GM19193 (cell line): ENCODE results near the gene GPR78.

ENCODE experiments used
- POLR2A ChIP-seq: IDR thresholded peaks from 4 replicates; pipeline ENCODE4 v1.6.1; 2011; ENCODE audit not compliant: insufficient read depth, insufficient read length; ENCODE audit errors: extremely low read depth

Gene GPR78

DNA sequence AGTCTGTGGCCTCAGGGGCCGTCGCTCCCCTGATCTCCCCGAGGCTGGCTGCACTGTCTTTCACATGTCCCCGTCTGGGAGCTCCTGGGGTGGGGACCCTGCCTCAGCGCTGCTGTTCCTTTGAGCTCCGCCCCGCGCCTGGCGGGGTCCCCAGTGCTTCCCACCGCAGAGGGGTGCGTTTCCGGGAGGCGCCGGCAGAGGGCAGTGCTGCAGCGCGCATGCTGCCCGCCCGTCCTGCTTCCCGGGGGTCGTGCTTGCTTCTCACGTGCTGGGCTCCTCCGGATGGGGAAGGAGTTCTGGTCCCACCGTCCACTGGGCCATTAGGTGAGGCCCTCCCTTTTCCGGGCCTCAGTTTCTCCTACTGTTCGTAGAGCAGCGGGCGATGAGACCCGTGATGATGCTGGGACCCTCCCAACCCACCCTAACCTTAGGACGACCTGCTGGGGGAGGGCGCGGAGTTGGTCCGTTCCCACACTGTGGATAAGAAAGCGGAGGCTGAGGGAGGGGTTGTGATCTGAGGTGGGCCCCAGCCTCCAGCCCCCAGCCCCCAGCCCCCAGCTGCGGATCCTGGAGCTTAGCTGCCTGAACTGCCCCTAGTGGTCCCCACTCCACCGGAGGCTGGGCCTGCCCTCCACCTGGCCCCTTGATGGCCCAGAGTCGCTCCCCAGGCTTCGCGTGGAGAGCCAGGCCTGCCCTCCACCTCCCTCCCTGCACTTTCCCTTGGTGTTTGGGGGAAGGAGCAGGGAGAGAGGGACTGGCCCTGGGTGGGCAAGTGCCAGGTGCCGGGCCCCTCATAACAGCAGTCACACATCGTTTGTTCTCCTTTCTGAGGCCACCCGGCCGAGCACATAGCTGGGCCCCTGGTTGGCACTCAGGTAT is 27.6 kb downstream of the GPR78 start:
- TF ChIP-seq POLR2A, result no peak

- TF ChIP-seq POLR2A, result no peak
Observed at GRCh38 chr4:8608714-8609391, 28.7 kb downstream of the GPR78 start.

GRCh38 chr4:8609406-8609805 is 29.2 kb downstream of the GPR78 start:
- no peak for TF ChIP-seq POLR2A

DNA sequence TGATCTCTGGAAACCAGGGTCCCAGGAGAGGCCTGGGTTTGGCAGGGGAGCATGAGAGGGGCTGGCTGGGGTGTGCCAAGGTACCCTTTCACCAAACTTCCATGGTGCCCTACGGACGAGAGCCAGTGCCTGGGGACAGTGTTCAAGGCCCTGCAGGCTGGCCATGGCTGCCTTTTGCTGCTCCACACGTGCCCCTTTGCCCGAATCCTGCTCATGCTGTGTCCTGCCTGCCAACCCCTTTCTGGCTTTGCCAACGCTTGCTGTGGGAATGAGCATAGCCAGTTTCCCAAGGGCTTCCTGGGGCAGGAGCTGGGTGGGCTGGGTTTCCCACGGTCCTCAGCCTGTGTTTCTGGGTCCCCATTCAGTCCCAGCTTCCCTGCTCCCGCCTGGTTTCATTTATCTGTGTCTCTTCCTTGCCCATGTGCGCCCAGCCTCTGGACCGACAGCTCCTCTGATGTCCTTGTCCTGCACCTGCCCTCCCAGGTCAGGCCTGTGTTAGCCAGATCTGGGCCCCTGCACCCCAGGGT is 29.7 kb downstream of the GPR78 start:
- TF ChIP-seq POLR2A, result no peak

GRCh38 chr4:8610858-8611616 is 30.8 kb downstream of the GPR78 start:
- TF ChIP-seq POLR2A, result no peak

DNA sequence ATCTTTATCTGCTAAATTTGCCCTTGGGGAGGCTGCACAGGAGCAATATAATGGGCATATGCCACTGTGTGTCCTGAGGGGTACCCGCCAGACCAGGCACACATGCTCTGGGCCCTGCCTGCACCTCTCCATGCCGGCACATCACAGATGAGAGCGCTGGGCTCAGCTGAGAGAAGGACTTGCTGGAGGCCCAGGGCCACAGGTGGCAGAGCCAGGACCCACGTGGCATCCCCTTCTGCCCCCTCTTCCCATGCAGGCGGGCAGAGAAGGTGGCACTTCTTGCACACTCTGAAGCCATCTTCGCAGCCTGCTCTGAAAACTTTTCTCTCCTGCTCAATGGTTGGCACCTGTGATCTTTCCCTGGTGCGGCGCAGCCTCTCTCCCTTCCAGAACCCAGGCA is 32.5 kb downstream of the GPR78 start:
- TF ChIP-seq POLR2A, result no peak

- no peak for TF ChIP-seq POLR2A
Observed at GRCh38 chr4:8613421-8614364, 33.5 kb downstream of the GPR78 start.

- no peak for TF ChIP-seq POLR2A
Observed at GRCh38 chr4:8614365-8615193, 34.4 kb downstream of the GPR78 start.

- no peak for TF ChIP-seq POLR2A
Observed at GRCh38 chr4:8615366-8615765, 35.2 kb downstream of the GPR78 start.

DNA sequence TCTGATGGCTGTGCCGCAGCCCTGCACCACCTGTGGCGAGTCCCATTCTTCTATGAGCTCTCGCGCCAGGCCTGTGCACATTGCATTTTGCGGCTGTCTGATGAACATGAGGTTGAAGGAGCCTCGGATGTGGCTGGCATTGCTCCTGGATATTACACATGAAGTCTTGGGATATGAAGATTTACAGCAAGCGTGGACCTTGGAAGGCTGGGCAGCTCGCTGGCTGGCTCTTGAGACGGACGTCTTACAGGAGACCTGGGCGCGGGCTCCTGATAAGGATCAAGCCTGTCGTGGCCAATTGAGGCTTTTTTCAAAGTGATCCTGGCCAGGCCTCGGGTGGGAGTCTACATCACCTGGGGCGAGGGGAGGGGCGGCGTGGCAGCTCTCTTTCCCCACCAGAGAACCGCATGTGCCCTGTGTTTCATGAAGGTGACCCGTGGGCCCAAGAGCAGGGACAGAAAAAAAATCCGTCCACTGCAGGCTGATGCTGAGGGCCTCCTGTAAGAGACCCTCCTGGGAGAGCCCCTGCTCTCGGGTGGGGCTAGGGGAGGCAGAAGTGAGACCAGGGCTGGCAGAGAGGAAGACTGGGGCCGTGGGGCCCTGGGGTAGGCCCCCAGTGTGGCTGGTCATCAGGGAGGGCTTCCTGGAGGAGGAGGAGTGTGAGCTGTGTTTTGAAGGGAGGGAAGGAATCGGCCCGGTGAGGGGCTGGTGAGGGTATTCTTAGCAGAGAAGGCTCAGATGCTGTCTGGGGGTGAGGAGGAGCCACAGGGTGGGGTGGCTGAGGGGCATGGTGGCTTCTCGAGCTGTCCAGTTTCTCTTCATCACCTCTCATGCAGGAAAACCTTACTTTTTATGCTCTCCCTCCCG is 36.0 kb downstream of the GPR78 start:
- TF ChIP-seq POLR2A, result no peak

- no peak for TF ChIP-seq POLR2A
Observed at GRCh38 chr4:8616831-8617230, 36.6 kb downstream of the GPR78 start.

DNA sequence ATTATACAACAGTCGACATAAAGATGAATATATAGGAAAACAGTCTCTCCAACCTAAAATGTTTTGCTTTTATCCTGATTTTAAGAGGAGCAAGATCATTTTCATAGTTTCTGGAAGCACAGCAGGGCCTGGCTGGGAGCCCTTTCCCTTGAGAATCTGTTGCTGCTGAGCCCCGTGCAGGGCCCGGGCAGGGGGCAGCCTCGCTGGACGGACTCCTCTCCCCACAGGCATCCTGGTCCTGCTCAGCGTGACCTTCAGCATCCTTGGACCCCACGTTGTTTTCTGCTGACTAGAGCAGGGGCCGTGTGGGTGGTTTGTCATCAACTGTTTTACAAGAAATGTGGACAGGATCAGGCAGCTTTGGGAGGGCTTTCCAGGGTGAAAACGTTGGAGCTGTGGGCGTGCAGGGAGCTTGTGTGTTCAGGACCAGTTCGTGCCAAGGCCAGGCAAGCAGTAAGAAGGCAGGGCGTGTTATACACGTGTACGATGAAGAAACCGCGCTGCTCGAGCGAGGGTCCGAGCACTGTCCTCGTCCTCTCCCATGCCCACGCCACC is 37.4 kb downstream of the GPR78 start:
- TF ChIP-seq POLR2A, result no peak

DNA sequence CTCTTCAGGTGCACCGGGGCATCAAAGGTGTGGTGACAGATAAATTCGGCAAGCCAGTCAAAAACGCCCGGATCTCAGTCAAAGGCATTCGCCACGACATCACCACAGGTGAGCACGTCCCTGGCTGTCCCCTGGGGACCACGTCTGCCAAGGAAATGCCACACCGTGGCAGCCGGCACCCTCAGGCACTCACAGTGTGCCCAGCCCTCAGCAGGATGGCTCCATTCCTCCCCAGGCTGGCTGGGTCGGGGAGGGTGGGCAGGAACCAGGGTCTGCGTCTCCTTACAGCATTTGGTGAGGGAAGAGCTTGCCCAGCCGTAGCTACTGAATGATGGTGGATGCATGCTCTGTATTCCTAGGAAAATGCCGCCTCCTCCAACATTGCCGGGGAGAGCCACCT is 38.2 kb downstream of the GPR78 start:
- no peak for TF ChIP-seq POLR2A
